ENCODE results near the gene RASA2. TPM values are rescaled to one million over a fixed set of nuclear protein-coding genes. Genes with fewer than 3 reads are reported as not detected.

The RASA2 gene
- total and polyA plus RNA-seq, 9 of the 15 experiments (the other 6 are each of a cell fraction or from before 2014, with no cell fraction given): 2.0 to 12.8 (median 9.5) TPM

- TF ChIP-seq UBTF (IDR thresholded peaks at IDR 0.05; ENCODE audit: borderline replicate concordance in 1 of 2, low read depth in 2 of 2, low read length in 2 of 2): peak; percentile 90 to 96
- TF ChIP-seq THRAP3 (IDR thresholded peaks at IDR 0.05; ENCODE audit: borderline replicate concordance): no peak
- TF ChIP-seq, protein P1, sequence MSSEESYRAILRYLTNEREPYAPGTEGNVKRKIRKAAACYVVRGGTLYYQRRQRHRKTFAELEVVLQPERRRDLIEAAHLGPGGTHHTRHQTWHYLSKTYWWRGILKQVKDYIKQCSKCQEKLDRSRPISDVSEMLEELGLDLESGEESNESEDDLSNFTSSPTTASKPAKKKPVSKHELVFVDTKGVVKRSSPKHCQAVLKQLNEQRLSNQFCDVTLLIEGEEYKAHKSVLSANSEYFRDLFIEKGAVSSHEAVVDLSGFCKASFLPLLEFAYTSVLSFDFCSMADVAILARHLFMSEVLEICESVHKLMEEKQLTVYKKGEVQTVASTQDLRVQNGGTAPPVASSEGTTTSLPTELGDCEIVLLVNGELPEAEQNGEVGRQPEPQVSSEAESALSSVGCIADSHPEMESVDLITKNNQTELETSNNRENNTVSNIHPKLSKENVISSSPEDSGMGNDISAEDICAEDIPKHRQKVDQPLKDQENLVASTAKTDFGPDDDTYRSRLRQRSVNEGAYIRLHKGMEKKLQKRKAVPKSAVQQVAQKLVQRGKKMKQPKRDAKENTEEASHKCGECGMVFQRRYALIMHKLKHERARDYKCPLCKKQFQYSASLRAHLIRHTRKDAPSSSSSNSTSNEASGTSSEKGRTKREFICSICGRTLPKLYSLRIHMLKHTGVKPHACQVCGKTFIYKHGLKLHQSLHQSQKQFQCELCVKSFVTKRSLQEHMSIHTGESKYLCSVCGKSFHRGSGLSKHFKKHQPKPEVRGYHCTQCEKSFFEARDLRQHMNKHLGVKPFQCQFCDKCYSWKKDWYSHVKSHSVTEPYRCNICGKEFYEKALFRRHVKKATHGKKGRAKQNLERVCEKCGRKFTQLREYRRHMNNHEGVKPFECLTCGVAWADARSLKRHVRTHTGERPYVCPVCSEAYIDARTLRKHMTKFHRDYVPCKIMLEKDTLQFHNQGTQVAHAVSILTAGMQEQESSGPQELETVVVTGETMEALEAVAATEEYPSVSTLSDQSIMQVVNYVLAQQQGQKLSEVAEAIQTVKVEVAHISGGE (CRISPR knock-in tag; IDR thresholded peaks at IDR 0.05): peak; percentile 55 to 83 (median 60); a peak in 5 of 6 replicates
- peak; percentile 46; the same call in 1 of the 2 replicates for TF ChIP-seq ETV5 (CRISPR knock-in tag; IDR thresholded peaks at IDR 0.05; ENCODE audit: low read depth)
- peak; percentile 62 for TF ChIP-seq ETV1 (tag; conservative IDR thresholded peaks at IDR 0.05; ENCODE audit: low read depth)
- no peak for TF ChIP-seq ARNT (IDR thresholded peaks at IDR 0.05)
- TF ChIP-seq NCOA1 (IDR thresholded peaks at IDR 0.05; ENCODE audit: low read depth): 0 out of 2 replicates have a peak, but pooled peaks have one; percentile 28
- TF ChIP-seq FOXA3 (CRISPR knock-in tag; conservative IDR thresholded peaks at IDR 0.05 in 1 of 2, IDR thresholded peaks at IDR 0.05 in 1 of 2): no peak
- TF ChIP-seq PTTG1 (tag; IDR thresholded peaks at IDR 0.05; ENCODE audit: low read depth): no peak
- no peak for TF ChIP-seq ZBTB8A (IDR thresholded peaks at IDR 0.05; ENCODE audit: partially characterized antibody)
- TF ChIP-seq, protein P2, sequence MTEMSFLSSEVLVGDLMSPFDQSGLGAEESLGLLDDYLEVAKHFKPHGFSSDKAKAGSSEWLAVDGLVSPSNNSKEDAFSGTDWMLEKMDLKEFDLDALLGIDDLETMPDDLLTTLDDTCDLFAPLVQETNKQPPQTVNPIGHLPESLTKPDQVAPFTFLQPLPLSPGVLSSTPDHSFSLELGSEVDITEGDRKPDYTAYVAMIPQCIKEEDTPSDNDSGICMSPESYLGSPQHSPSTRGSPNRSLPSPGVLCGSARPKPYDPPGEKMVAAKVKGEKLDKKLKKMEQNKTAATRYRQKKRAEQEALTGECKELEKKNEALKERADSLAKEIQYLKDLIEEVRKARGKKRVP (CRISPR knock-in tag; IDR thresholded peaks at IDR 0.05): no peak
- TF ChIP-seq GABPB1 (CRISPR knock-in tag; IDR thresholded peaks at IDR 0.05): no peak
- 0 out of 2 replicates have a peak, but pooled peaks have one; percentile 23 for TF ChIP-seq CREM (IDR thresholded peaks at IDR 0.05; ENCODE audit: low read depth)
- no peak for TF ChIP-seq ATF1 (CRISPR knock-in tag; IDR thresholded peaks at IDR 0.05)
- TF ChIP-seq ATF1 (tag; IDR thresholded peaks at IDR 0.05): peak; percentile 47; the same call in 1 of the 2 replicates
- TF ChIP-seq NRF1 (conservative IDR thresholded peaks at IDR 0.05 in 1 of 2, IDR thresholded peaks at IDR 0.05 in 1 of 2): peak; percentile 40 to 51; a peak in 1 of 4 replicates
- TF ChIP-seq NFIC (IDR thresholded peaks at IDR 0.05): 0 out of 2 replicates have a peak, but pooled peaks have one; percentile 15
- peak in 1 of 2 experiments; percentile 66; a peak in 2 of 4 replicates for TF ChIP-seq MNT (conservative IDR thresholded peaks at IDR 0.05)
- 0 out of 2 replicates have a peak, but pooled peaks have one; percentile 14 for TF ChIP-seq RB1 (IDR thresholded peaks at IDR 0.05; ENCODE audit: low read depth)
Measured at GRCh38 chr3:141487521-141488252, 860 bp downstream of the RASA2 start (continued).

All from K562 (cell line).